HL-60/S4 treated with retinoic acid at 250 ng/mL for 4 days and 3 days (cell line): Measurements from ENCODE around the gene TCF20.

Experiments
- in situ Hi-C: fragments of 300-500 bp; cut with MboI; formaldehyde crosslinking; loops from 2 replicates; pipeline ENCODE4 v1.7.0; 2022; ENCODE audit warnings: low sequenced_read_pairs

The TCF20 gene

GRCh38 chr22:42270510-42271190, at the start of gene TCF20:
Gene TCF20, minus strand, starts transcription at chr22:42270653. Its CDS starts 55,348 bp downstream, at chr22:42215305.
- in situ Hi-C loops: no loop called here

- in situ Hi-C loops: no loop called here
Observed at GRCh38 chr22:42319386-42319785, 48.9 kb upstream of the TCF20 start.

GRCh38 chr22:42318967-42319366, 48.5 kb upstream of the TCF20 start:
- in situ Hi-C loops: no loop called here

GRCh38 chr22:42317691-42318547, 47.5 kb upstream of the TCF20 start:
- in situ Hi-C loops: no loop called here

GRCh38 chr22:42317008-42317407, 46.6 kb upstream of the TCF20 start:
- in situ Hi-C loops: no loop called here

GRCh38 chr22:42315392-42315756, 44.9 kb upstream of the TCF20 start:
- in situ Hi-C loops: no loop called here

- in situ Hi-C loops: no loop called here
Observed at GRCh38 chr22:42314709-42315391, 44.4 kb upstream of the TCF20 start.

- in situ Hi-C loops: no loop called here
Observed at GRCh38 chr22:42313804-42314581, 43.5 kb upstream of the TCF20 start.

GRCh38 chr22:42313204-42313603, 42.8 kb upstream of the TCF20 start:
- in situ Hi-C loops: no loop called here

GRCh38 chr22:42310291-42311015, 40.0 kb upstream of the TCF20 start:
- in situ Hi-C loops: no loop called here

GRCh38 chr22:42309865-42310264, 39.4 kb upstream of the TCF20 start:
- in situ Hi-C loops: no loop called here

- in situ Hi-C loops: no loop called here
Observed at GRCh38 chr22:42308892-42309468, 38.5 kb upstream of the TCF20 start.

- in situ Hi-C loops: no loop called here
Observed at GRCh38 chr22:42307806-42308563, 37.5 kb upstream of the TCF20 start.

- in situ Hi-C loops: no loop called here
Observed at GRCh38 chr22:42306010-42306409, 35.6 kb upstream of the TCF20 start.

GRCh38 chr22:42304324-42304790, 33.9 kb upstream of the TCF20 start:
- in situ Hi-C loops: no loop called here

GRCh38 chr22:42303396-42304323, 33.2 kb upstream of the TCF20 start:
- in situ Hi-C loops: no loop called here

GRCh38 chr22:42301742-42302102, 31.3 kb upstream of the TCF20 start:
- in situ Hi-C loops: no loop called here
